GM18507 (cell line): ENCODE measurements around the gene GLT1D1.
"Not testable (repeated sequence)": the region's sequence is repeated elsewhere in the genome, so short reads cannot be mapped to it uniquely, and the experiment has no call there.

Experiments
- DNase-seq: peaks from one replicate; pipeline ENCODE4 v3.0.0; 2011; ENCODE audit warnings: low read depth; ENCODE audit not compliant: insufficient read length; ENCODE audit errors: extremely low spot score
- FAIRE-seq: peaks from 2 replicates; lab custom pipeline; 2011; peaks lifted over from hg19 to GRCh38; lab: Jason Lieb, UNC

Gene GLT1D1

DNA sequence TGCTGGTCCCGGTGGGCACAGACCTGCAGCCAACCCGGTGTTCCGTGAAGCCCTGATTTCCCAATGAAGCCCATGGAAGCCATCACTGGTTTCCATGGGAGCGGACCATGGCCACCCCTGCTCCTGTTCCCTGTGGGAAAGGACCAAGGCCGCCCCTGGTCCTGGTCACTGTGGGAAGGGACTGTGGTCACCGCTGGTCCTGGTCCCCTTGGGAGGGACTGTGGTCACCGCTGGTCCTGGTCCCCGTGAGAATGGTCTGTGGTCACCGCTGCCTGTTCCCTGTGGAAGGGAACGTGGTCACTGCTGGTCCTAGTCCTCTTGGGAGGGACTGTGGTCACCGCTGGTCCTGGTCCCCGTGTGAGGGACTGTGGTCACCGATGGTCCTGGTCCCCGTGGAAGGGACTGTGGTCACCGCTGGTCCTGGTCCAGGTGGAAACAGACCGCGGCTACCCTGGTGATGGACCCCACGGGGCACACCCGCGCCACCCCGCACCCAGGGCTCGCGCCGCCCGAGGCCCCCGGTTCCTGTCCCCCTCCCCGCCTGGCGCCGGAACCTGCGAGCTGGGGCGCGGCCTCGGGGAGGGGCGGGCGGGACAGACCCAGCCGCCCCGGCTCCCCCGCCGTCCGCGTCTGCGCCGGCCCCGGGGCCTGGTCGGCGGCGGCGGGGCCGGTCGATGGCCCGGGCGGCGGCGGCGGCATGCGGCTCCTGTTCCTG lies at the start of gene GLT1D1:
Gene GLT1D1 (plus strand): TSS at position 594 of the 715 bp plus-strand sequence. CDS start 104 bp downstream, at position 698.
- no peak for FAIRE-seq
- DNase-seq: no peak

DNA sequence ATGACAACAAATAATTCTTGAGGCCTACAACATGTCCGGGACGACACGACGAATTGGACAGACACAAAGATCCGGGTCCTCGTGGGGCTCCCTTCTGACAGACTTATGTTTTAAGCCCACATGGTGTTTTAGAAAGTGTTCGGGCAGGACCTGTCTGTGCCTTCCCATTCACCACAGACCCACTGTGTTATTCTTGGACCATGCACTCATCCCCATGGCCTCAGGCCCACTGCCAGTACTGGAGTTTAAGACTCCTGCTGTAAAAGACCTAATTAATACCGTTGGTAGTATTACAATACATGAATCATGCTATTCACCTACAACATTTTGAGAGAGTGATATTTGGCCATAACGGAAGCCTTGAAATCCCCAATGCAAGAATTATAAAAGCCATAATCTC lies 49.5 kb upstream of the GLT1D1 start:
- DNase-seq (no peak), FAIRE-seq (no peak)

- no peak for FAIRE-seq
These were observed 48.5 kb upstream of the GLT1D1 start for GRCh38 chr12:128804762-128805161.

GRCh38 chr12:128805406-128805805 lies 47.9 kb upstream of the GLT1D1 start:
- not testable (repeated sequence) for DNase-seq, FAIRE-seq

More at GRCh38 chr12:128804762-128805161, 48.5 kb upstream of the GLT1D1 start:
- DNase-seq: no peak

DNA sequence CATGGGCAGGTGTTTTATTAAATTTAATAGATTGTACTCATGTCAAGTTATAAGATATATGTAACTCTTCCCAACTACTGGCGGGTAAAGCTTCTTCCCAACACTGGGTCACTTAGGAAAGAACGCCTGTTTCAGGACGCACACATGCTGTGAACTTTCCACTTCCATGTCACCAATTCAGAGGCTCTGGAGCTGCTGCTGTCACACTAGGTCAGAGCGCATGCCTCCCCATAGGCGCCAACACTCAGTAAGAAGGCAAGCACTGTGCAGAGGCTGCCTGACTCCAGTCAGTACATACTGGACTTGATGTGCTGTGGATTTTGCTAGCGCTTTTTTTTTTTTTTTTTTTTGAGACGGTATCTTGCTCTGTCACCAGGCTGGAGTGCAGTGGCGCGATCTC lies 46.7 kb upstream of the GLT1D1 start:
- FAIRE-seq (no peak), DNase-seq (no peak)

GRCh38 chr12:128807161-128807724 lies 46.0 kb upstream of the GLT1D1 start:
- DNase-seq: no peak
- no peak for FAIRE-seq

DNA sequence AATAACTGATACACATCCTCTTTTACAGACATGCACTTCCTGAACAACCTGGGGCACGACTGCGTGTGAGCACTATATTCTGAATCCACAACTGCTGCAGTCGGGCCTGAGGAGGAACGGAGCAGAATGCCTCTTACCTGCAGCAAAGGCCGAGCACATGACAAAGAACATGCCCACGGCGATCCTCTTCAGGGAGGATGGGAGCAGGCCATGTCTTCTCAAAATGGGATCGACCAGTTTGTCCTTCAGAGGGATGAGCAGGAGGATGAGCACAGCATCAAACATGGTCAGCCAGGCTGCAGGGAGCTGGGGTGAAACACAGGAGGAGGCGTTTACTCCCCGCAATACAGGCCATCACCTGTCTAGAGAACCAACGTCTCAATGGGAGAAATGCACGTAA lies 44.6 kb upstream of the GLT1D1 start:
- DNase-seq (no peak), FAIRE-seq (no peak)

GRCh38 chr12:128810182-128811127 lies 42.8 kb upstream of the GLT1D1 start:
- FAIRE-seq (peak; percentile 85), DNase-seq (no peak)

DNA sequence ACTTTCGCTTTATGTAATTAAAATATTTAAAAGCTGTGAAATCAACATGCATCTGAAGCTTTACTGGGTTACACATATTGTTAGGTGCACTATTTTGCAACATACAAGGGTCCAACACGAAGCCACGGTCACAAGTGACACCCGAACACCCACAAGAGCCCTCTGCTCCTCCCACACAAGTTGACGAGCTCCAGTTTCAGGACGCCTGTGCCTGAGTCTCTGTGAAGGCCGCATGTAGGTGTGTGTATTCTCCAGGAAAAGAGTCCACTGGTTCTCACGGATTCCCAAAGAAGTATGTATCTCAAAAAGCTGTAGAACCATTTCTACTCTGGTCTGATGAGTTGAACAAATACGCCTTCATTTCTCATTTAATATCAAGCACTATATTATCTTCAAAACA lies 41.5 kb upstream of the GLT1D1 start:
- FAIRE-seq (peak; percentile 65), DNase-seq (no peak)

DNA sequence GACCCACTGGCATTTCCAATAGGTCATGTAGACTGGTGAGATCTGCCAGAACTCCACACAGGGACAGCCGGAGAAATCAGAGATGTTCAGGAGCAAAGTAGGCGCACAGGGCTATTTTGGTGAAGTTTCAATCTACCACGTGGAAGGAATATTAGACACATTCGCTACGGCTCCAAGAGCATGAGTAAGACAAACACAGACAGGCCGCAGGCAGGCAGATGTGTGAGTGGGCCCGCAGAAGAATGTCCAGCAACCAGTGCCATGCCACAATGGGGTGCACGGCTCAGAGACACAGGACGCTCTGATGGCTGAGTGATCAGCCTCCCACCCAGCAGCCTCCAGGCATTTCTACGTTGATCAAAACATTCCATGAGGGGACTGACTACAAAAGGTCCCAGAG lies 39.9 kb upstream of the GLT1D1 start:
- no peak for FAIRE-seq
- DNase-seq: no peak

GRCh38 chr12:128813883-128814282 lies 39.4 kb upstream of the GLT1D1 start:
- FAIRE-seq: peak; percentile 24

GRCh38 chr12:128814411-128815261 lies 38.6 kb upstream of the GLT1D1 start:
- DNase-seq (no peak), FAIRE-seq (no peak)

More at GRCh38 chr12:128813883-128814282, 39.4 kb upstream of the GLT1D1 start:
- no peak for DNase-seq

GRCh38 chr12:128815779-128816642 lies 37.3 kb upstream of the GLT1D1 start:
- FAIRE-seq: peak; percentile 21
- no peak for DNase-seq

DNA sequence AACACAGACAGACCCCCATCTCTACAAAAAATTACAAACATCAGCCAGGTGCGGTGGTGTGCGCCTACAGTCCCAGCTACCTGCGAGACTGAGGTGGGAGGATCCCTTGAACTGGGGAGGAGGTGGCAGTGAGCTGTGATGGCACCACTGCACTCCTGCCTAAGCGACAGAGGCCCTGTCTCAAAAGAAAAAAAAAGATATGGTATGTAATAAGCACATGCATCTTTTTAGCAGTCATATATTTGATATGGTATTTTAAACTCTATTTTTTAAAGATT lies 36.7 kb upstream of the GLT1D1 start:
- no peak for FAIRE-seq
- no peak for DNase-seq

DNA sequence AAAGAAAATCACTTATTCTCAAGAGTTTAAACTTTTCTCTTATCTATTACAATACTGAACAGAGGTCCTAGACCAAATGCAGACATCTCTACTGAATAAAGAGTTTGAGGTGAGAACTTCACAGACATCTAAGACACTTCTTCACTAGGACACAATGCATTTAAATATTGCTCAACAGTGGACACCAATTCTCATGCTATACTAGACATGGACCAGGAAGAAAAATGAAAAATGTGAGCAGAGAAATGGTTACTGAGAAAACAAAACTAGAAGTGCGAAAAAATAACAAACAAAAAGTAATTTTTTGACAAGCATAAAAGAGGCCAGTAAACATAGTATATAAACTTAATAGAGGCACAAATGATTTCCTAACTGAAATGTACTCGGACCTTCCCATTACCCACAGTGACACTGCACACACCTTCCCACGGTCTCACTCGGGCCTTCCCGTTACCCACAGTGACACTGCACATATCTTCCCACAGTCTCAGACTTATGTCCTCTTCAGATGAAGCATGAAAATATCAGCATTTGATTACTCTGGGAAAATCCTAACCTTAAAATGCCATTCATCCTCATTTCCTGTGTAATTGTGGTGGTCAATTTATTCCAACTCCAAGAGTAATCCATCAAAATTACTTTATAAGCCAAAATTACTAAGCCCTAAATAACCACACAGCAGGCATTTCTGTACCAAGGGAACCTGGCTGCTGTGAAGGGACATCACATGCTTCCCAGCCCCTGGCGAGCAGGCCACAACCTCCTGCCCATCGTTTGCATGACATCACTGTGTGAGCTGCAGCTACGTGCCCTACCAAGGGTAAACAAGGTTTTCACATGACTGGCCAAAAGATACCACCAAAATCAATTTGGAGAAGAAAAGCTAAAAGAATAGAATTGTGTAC lies 35.9 kb upstream of the GLT1D1 start:
- no peak for DNase-seq
- no peak for FAIRE-seq

GRCh38 chr12:128818065-128819022 lies 34.9 kb upstream of the GLT1D1 start:
- no peak for DNase-seq
- peak; percentile 89 for FAIRE-seq
